AG04449 (cell line): ENCODE results near the gene PDE7B.

Experiments used
- CTCF ChIA-PET: fragments of 350-600 bp; formaldehyde crosslinking; extraction: SDS; loops from one replicate; lab custom pipeline; 2021; ENCODE audit warnings: antibody characterized with exemption; lab: Yijun Ruan, JAX
- POLR2A ChIA-PET: fragments of 400-600, 350-600 bp; formaldehyde crosslinking; extraction: SDS; loops from one replicate; lab custom pipeline; 2020; ENCODE audit warnings: antibody characterized with exemption, inconsistent platforms; lab: Yijun Ruan, JAX
- DNase-seq: peaks from one replicate; pipeline ENCODE4 v3.0.0-alpha.2; 2010; ENCODE audit warnings: low read depth, low spot score
- H3K4me3 ChIP-seq: 2 replicates; pipeline ENCODE4 v1.5.1; 2011; ENCODE audit warnings: low read depth, mild to moderate bottlenecking, control low read depth, low read length
- TF ChIP-seq, protein P1 (sequence below): IDR thresholded peaks from one replicate; pipeline ENCODE4 v1.5.1; 2011; ENCODE audit warnings: mild to moderate bottlenecking, moderate library complexity, low read length, control low read depth, inconsistent platforms; ENCODE audit not compliant: insufficient read depth; ENCODE audit errors: missing control alignments

PDE7B gene

DNA sequence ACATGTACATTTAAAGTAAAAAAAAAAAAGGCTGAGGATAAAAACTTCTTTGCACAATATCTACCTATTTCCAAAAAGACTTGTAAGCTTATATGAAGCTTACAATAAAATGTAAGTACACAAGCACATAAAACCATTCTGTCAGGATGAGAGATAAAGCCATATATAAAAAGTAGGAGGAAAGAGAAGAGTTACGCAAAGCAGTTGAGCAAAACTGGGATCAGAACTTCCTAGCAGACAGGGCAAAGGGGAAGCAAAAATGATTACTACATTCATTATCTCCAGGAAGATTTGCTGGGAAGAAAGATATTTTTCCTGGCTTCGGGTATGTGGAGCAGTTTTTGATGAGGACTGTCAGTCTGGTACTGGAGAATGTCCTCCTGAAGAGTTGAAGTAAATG, 200.5 kb downstream of the PDE7B start:
- TF ChIP-seq, protein P1, sequence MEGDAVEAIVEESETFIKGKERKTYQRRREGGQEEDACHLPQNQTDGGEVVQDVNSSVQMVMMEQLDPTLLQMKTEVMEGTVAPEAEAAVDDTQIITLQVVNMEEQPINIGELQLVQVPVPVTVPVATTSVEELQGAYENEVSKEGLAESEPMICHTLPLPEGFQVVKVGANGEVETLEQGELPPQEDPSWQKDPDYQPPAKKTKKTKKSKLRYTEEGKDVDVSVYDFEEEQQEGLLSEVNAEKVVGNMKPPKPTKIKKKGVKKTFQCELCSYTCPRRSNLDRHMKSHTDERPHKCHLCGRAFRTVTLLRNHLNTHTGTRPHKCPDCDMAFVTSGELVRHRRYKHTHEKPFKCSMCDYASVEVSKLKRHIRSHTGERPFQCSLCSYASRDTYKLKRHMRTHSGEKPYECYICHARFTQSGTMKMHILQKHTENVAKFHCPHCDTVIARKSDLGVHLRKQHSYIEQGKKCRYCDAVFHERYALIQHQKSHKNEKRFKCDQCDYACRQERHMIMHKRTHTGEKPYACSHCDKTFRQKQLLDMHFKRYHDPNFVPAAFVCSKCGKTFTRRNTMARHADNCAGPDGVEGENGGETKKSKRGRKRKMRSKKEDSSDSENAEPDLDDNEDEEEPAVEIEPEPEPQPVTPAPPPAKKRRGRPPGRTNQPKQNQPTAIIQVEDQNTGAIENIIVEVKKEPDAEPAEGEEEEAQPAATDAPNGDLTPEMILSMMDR: no peak
- CTCF ChIA-PET: interaction anchor here (0.7 to 1.2 kb wide), 2 partner anchors 14 to 127 kb away, joined by 3 read pairs; no protein-coding TSS in a partner anchor
- POLR2A ChIA-PET: no interaction called here
- no peak for DNase-seq
- no peak overlapping the region for H3K4me3 ChIP-seq

DNA sequence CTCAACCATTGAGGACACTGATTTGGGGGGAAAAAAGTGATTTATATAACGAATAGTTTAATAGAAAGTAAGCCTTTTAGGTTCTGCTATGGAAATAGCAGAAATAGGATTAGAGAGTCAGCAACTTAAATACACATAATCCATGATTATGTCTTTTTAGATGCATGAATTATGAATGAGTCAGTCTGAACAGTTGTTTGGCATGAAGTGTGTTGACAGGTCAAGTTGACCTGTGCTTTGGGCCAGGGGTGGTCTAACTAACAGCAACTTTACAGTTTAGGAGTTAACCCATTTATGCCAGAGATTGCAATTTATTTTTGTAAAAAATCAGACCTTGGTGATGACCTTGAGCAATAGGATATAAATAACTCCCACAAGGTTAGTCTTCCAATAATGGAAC, 207.4 kb downstream of the PDE7B start:
- ChIA-PET CTCF (no interaction called here), POLR2A (no interaction called here)
- TF ChIP-seq, protein P1: no peak
- no peak for DNase-seq
- no peak overlapping the region for H3K4me3 ChIP-seq

DNA sequence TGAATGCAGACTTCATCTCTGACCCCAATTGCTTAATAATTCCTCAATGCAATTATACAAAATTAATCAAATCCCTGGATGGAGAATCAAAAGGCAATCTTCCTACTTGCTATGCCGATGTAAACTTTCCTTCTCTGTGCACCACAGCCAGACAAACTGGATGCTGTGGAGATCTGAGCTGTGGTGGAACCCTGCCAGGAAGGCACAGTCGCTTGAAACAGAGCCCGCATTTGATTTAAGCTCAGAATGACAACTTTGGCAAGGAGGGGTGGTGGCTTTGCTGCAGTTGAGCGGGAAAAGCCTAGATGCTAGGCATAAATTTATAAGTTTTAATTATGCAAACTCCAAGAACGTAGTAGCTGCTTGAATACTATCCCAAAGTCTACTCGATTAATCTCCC, 207.8 kb downstream of the PDE7B start:
- ChIA-PET POLR2A (no interaction called here), CTCF (interaction anchor here (1.0 to 1.3 kb wide), 2 partner anchors 21 to 524 kb away, joined by 3 to 5 read pairs; no protein-coding TSS in a partner anchor)
- no peak for DNase-seq
- TF ChIP-seq, protein P1: no peak
- H3K4me3 ChIP-seq: no peak overlapping the region

DNA sequence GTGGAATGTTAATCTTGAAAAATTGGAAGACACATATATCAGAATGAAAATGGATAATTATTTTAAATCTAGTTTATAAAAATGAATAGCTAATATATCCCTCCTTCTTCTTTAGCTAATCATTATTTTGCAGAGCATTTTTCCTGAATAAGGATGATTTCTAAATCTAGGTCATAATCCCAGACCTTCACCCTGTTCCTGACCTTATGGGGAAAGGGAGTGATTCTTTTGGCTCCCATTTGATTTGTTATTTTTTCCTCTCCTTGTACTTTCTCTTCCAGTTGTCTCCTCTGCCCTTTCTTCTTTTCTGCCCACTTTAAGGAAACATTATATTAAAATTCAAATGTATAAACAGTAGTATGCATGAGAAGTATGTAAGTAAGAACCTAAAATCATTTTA, 208.6 kb downstream of the PDE7B start:
- TF ChIP-seq, protein P1: no peak
- ChIA-PET POLR2A (no interaction called here), CTCF (interaction anchor here (1.0 to 1.3 kb wide), 3 partner anchors 22 to 524 kb away, joined by 3 to 5 read pairs (median 4); no protein-coding TSS in a partner anchor)
- H3K4me3 ChIP-seq: no peak overlapping the region
- DNase-seq: no peak

DNA sequence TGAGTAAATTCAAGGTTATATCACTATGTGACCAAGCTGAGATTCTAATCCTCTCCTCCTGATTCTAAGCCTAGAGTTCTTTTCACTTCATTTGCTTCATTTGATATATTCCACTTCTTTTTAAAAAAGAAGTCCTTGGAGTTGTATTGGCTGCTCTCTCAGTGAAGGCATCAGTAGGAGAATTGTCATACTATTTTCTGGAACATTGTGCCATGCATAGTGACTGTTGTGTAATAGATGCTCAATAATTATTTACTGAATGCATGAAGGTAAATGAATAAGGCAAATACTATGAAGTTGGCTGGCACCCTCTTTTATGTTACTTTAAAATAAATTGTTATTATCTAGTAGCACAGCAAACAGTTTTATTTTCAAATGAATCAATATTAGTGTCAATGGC, 209.3 kb downstream of the PDE7B start:
- DNase-seq: no peak
- ChIA-PET CTCF (interaction anchor here (1.0 to 1.3 kb wide), 2 partner anchors 28 to 525 kb away, joined by 4 to 5 read pairs; no protein-coding TSS in a partner anchor), POLR2A (no interaction called here)
- H3K4me3 ChIP-seq: no peak overlapping the region
- TF ChIP-seq, protein P1: no peak

DNA sequence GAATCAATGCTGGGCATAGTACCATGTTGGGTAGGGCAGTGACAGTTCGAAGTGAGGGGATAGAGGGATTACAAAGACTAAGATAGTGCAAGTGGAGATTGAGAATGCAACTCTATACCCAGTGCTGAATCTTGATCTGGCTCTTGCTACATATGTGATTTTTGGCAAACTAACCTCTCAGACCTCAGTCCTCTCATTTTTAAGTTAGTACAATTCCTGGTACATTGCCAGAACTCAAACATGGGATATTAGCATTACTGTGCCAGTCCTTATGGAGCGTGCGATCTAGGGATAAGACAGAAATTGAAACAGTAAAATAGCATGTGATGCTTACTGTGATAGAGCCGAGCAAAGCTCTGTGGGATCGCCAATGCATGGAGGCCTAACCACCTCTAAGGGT, 210.2 kb downstream of the PDE7B start:
- DNase-seq: no peak
- no peak overlapping the region for H3K4me3 ChIP-seq
- CTCF ChIA-PET: interaction anchor here (1.1 kb wide), 1 partner anchor 29 kb away, joined by 3 read pairs; no protein-coding TSS in a partner anchor
- POLR2A ChIA-PET: no interaction called here
- TF ChIP-seq, protein P1: no peak
